ENCODE data around the gene KIF24.
"Not testable (repeated sequence)": the region's sequence is repeated elsewhere in the genome, so short reads cannot be mapped to it uniquely, and the experiment has no call there.

KIF24 gene

DNA sequence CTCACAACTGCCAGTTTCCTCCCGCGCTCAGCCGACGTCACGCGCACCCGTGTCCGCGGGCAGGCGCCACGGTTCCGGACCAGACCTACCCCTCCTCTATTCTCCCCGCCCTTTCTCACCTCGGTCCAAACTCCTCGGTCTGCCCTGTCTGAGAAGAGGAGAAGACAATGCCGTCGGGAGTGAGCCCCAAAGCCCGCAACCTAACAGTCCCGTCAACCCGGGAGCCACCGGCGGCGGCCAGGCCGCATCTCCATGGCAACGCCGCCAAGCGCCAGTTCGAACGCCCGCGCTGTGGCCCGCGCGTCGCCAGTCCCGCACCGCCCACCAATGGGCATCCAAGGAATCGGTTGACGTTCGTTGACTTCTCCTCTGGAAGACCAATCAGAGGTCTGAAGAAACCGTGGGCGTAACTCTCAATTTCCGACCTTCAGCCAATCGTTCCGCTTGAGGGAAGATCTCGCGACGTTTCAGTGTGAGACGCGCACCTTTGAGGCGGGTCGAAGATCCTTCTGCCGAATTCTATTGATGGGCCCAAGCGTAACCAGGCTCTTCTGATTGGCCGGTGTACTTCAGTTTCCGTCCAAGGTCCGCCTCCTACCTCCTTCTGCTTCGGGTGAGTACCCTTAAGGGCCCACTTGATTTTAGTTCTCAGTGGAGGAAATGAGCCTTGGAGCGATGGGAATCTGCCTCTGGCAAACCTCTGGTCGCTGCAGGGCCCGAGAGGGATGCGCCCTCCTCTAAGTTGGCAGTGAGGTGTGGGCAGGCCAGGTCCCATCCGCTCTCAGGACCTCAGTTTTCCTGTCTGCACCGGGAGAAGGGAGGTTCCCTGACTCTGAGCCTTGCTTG lies at the start of gene KIF24, which contains the start of gene NUDT2:
KIF24 (minus strand) TSS at position 282 of the 846 bp plus-strand sequence. CDS start 17,922 bp downstream, outside the sequence.
NUDT2 (plus strand) TSS at position 583 of the 846 bp plus-strand sequence. CDS start 9,471 bp downstream, outside the sequence.
- peak; percentile 89 to 90 for DNase-seq (ENCODE audit: low read depth in 2 of 2, low spot score in 1 of 2)

GRCh38 chr9:34378376-34379060 lies 49.5 kb upstream of the KIF24 start:
- no peak for DNase-seq (ENCODE audit: low read depth in 2 of 2, low spot score in 1 of 2)

- no peak for DNase-seq (ENCODE audit: low read depth in 2 of 2, low spot score in 1 of 2)
Observed at GRCh38 chr9:34377404-34377746, 48.3 kb upstream of the KIF24 start.

GRCh38 chr9:34376596-34377403 lies 47.7 kb upstream of the KIF24 start, which contains the start of gene MYORG:
Gene MYORG, minus strand, starts transcription at chr9:34376898. Its CDS starts 3,955 bp downstream, at chr9:34372943.
- DNase-seq (ENCODE audit: low read depth in 2 of 2, low spot score in 1 of 2): peak; percentile 81 to 95

DNA sequence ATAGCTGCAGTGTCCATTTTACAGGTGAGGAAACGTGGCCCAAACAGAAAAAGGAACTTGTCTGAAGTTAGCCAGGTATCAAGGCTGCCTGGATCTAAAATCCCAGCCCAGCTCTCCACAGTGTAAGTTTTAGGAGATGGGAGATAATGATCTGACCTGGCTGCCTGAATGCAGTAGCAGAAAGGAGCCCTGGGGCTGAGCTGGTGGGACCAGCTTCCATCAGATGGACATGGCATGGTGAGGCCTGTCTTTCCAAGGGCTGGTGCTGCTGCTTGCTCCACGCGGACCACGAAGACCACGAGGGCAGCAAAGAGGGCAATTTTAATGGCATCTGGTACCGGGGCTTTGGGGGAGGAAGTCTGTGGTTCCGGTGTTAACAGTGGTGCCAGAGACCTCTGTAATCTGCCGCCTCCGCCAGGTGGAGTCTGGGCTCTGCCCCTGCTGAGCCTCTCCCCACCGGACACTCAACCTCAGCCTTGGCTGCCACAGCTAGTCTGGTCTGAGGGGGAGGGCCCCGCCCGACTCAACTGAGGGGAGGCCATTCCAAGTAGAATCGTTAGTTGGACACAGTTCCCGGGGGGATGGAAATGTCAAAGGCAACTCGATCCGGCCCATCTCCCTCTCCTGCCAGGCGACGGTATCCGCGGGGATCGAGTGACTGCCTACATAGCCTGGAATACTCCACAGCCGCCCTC lies 47.0 kb upstream of the KIF24 start:
- no peak for DNase-seq (ENCODE audit: low read depth in 2 of 2, low spot score in 1 of 2)

DNA sequence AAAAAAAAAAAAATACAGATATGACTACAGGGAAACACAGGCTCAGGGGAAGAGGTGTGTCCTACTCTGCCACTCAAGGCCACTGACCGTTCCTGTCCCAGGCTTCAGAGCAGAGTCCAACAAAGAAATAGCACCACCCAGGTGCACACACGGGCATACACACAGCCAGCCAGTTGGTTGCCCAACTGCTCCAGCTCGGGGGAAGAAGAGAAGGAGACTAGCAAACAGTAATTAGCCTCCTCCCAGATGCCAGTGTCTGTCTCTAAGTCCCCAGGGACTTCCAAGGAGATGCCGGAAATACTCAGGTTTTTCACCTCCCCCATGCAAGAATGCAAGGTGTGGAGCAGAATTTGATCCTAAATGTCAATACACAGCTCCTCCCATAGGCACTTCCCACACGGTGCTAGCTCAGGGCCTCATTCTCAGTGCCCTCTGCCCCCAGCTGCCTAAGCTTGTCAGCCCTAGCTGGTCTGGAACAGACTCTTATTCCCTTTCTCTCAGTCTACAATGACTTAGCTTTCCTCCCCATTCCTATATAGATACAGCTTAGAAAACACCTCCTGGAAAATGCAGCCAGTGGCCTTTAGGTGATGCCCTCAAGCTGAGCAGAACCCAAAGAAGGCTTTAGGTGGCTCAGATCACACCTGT lies 46.0 kb upstream of the KIF24 start:
- DNase-seq (ENCODE audit: low read depth in 2 of 2, low spot score in 1 of 2): no peak

DNA sequence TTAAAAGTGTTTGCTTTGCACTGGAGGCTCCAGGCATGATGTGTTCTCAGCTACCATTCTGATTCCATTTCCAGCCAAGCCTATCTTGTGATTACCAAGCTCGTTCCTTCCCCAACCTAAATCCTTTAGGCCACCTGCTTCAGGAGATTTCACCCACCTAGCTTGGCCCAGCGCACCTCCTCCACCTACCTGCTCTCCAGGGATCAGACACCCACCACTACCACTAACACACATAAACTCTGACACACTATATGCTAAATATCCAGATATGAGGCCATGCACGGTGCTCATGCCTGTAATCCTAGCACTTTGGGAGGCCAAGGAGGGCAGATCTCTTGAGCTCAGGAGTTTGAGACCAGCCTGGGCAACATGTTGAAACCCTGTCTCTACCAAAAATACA lies 45.3 kb upstream of the KIF24 start:
- DNase-seq (ENCODE audit: low read depth in 2 of 2, low spot score in 1 of 2): no peak

DNA sequence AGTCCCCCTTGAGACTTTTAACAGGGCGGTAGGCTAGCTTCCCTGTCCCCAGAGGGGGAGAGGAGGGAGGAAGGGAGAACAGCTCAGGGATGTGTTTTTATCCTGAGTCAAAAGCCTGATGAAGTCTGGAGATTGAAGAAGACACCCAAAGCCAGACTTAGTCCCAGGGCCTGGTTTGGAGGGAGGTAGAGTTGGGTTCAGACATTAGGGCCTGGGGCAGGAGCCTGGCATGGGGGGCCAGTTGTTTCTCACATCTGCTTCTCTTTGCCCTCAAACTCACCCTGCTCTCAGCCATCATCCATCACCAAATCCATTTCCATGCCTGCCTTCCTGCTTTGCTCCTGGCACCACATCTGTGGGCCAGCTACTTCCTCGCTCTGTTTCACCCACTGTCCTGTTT lies 44.7 kb upstream of the KIF24 start:
- DNase-seq (ENCODE audit: low read depth in 2 of 2, low spot score in 1 of 2): no peak

DNA sequence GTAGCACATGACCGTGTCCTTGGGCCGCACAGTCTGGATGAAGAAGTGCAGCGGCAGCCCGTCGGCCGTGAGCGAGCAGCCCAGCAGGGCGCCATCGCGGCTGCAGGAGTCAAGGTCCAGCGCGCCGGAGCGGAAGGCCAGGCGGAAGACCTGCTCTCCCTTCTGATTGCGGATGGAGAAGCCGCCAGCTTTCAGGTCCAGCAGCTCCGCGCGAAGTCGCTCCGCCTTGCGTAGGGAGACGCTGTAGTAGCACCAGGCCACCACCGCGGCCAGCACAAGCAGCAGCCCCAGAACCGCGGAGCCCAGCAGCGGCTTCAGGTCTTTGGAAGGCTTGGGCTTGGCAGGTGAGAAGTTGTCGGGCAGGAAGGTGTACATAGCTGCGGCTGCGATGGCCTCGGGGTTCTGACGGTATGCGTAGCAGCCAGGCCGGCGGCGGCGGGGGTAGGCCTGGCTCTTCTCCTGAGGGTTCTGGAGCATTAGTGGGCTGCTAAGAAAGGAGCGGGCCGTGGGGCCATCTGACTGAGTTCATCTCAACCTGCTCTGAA lies 43.5 kb upstream of the KIF24 start:
- DNase-seq (ENCODE audit: low read depth in 2 of 2, low spot score in 1 of 2): no peak

GRCh38 chr9:34371886-34372466 lies 42.9 kb upstream of the KIF24 start:
- no peak for DNase-seq (ENCODE audit: low read depth in 2 of 2, low spot score in 1 of 2)

- DNase-seq (ENCODE audit: low read depth in 2 of 2, low spot score in 1 of 2): no peak
Observed at GRCh38 chr9:34370970-34371880, 42.2 kb upstream of the KIF24 start.

GRCh38 chr9:34370335-34370969 lies 41.4 kb upstream of the KIF24 start:
- DNase-seq (ENCODE audit: low read depth in 2 of 2, low spot score in 1 of 2): no peak

GRCh38 chr9:34369636-34370035 lies 40.6 kb upstream of the KIF24 start:
- no peak for DNase-seq (ENCODE audit: low read depth in 2 of 2, low spot score in 1 of 2)

DNA sequence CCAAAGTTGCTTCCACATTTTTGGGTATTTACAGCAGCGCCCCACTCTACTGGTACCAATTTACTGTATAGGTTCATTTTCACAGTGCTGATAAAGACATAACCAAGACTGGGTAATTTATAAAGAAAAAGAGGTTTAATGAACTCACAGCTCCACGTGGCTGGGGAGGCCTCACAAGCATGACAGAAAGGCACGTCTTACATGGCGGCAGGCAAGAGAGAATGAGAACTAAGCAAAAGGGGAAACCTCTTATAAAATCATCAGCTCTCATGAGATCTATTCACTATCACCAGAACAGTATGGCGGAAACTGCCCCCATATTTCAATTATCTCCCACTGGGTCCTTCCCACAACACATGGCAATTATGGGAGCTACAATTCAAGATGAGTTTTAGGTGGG lies 39.7 kb upstream of the KIF24 start:
- DNase-seq (ENCODE audit: low read depth in 2 of 2, low spot score in 1 of 2): not testable (repeated sequence)

GRCh38 chr9:34367751-34368410 lies 38.8 kb upstream of the KIF24 start:
- DNase-seq (ENCODE audit: low read depth in 2 of 2, low spot score in 1 of 2): not testable (repeated sequence)

DNA sequence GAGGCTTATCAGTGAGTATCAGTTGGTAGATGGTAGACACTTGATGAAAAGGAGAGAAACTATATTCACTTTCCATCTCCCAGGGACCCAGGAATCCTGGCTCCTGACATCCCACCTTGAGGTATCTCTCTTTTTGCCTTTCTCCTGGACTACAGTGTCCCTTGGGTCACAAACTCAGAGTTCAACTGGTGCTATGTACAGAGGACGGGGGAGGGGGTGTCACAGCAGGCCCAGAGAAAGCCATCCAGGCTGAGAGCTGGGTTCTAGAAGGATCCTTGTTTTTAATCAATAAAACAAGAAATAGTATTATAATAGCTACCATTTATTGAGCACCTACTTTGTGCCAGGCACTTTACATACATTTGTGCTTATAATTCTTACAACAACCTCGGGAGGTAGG lies 37.3 kb upstream of the KIF24 start:
- no peak for DNase-seq (ENCODE audit: low read depth in 2 of 2, low spot score in 1 of 2)

DNA sequence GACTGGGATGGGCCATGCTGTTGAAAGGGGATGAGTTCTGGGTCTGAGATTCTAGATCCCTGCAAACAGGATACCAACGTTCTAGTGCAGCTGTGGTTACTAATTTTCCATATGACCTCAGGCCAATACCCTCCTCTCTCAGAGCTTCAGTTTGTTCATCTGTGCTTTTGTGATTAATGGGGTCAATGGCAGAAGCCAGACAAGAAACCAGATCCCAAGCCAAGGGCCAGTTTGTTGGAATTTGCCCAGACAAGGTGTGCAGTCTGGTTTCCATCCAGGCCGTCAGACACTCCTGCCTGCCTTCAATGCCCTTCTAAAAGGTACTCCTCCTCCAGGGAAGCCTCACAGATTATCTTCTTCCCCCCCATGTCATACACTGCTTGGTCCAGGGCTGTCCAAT lies 36.2 kb upstream of the KIF24 start:
- DNase-seq (ENCODE audit: low read depth in 2 of 2, low spot score in 1 of 2): no peak
